H9 (cell line): ENCODE results near the gene TFAP2D. TPM values are rescaled to one million over a fixed set of nuclear protein-coding genes. Genes with fewer than 3 reads are reported as not detected.

Experiments used
- DNase-seq: peaks from one replicate; pipeline ENCODE4 v3.0.0-alpha.2; 2017
- H2AFZ ChIP-seq: one replicate; pipeline ENCODE4 v1.6.1; 2013; ENCODE audit warnings: mild to moderate bottlenecking, low read length, control low read depth, moderate library complexity
- H2AK5ac ChIP-seq: 2 replicates; pipeline ENCODE4 v1.6.1; 2013; ENCODE audit warnings: low read length, control low read depth, mixed read lengths; ENCODE audit not compliant: insufficient read length
- H2BK120ac ChIP-seq: one replicate; pipeline ENCODE4 v1.6.1; 2013; ENCODE audit warnings: low read depth, mild to moderate bottlenecking, low read length, control low read depth, inconsistent platforms; ENCODE audit not compliant: poor library complexity, severe bottlenecking
- H2BK12ac ChIP-seq: 2 replicates; pipeline ENCODE4 v1.6.1; 2013; ENCODE audit warnings: low read length, control low read depth, mixed read lengths, low read depth; ENCODE audit not compliant: insufficient read length
- H2BK15ac ChIP-seq: 2 replicates; pipeline ENCODE4 v1.6.1; 2013; ENCODE audit warnings: low read depth, low read length, control low read depth
- H2BK20ac ChIP-seq: one replicate; pipeline ENCODE4 v1.6.1; 2013; ENCODE audit warnings: low read depth, mild to moderate bottlenecking, low read length, control low read depth, inconsistent platforms; ENCODE audit not compliant: poor library complexity, severe bottlenecking
- H2BK5ac ChIP-seq: 2 replicates; pipeline ENCODE4 v1.6.1; 2013; ENCODE audit warnings: low read length, control low read depth, mixed read lengths; ENCODE audit not compliant: insufficient read length
- H3K14ac ChIP-seq: 2 replicates; pipeline ENCODE4 v1.6.1; 2013; ENCODE audit warnings: low read length, control low read depth; ENCODE audit not compliant: insufficient read depth
- H3K18ac ChIP-seq: 2 replicates; pipeline ENCODE4 v1.6.1; 2013; ENCODE audit warnings: low read depth, mild to moderate bottlenecking, mixed read lengths, low read length, control low read depth; ENCODE audit not compliant: insufficient read length
- H3K23ac ChIP-seq: 2 replicates; pipeline ENCODE4 v1.6.1; 2013; ENCODE audit warnings: low read length, control low read depth, mixed read lengths, low read depth; ENCODE audit not compliant: insufficient read length
- H3K23me2 ChIP-seq: 2 replicates; pipeline ENCODE4 v1.6.1; 2013; ENCODE audit warnings: low read depth, mild to moderate bottlenecking, mixed read lengths, low read length, control low read depth; ENCODE audit not compliant: insufficient read length, poor library complexity, severe bottlenecking
- H3K27ac ChIP-seq: 2 replicates; pipeline ENCODE4 v1.5.1; 2013; ENCODE audit warnings: low read length, control low read depth, mixed read lengths, low read depth; ENCODE audit not compliant: insufficient read length
- H3K27me3 ChIP-seq: 2 replicates; pipeline ENCODE4 v1.6.1; 2013; ENCODE audit warnings: low read length, control low read depth, inconsistent platforms; ENCODE audit not compliant: insufficient read depth
- H3K4ac ChIP-seq: 2 replicates; pipeline ENCODE4 v1.6.1; 2013; ENCODE audit warnings: low read depth, mild to moderate bottlenecking, control low read depth, inconsistent platforms, low read length, moderate library complexity
- H3K4me1 ChIP-seq: 2 replicates; pipeline ENCODE4 v1.6.1; 2013; ENCODE audit warnings: low read length, control low read depth, inconsistent platforms; ENCODE audit not compliant: insufficient read depth
- H3K4me2 ChIP-seq: 2 replicates; pipeline ENCODE4 v1.6.1; 2013; ENCODE audit warnings: low read length, control low read depth, mixed read lengths; ENCODE audit not compliant: insufficient read length, insufficient read depth
- H3K56ac ChIP-seq: 2 replicates; pipeline ENCODE4 v1.6.1; 2013; ENCODE audit warnings: low read depth, mild to moderate bottlenecking, mixed read lengths, low read length, control low read depth; ENCODE audit not compliant: insufficient read length
- H3K79me1 ChIP-seq: 2 replicates; pipeline ENCODE4 v1.6.1; 2013; ENCODE audit warnings: low read depth, mild to moderate bottlenecking, moderate library complexity, low read length, control low read depth, inconsistent platforms; ENCODE audit not compliant: insufficient read depth, poor library complexity, severe bottlenecking
- H3K79me2 ChIP-seq: 2 replicates; pipeline ENCODE4 v1.6.1; 2013; ENCODE audit warnings: low read length, control low read depth, inconsistent platforms; ENCODE audit not compliant: insufficient read depth
- H3K9ac ChIP-seq: 2 replicates; pipeline ENCODE4 v1.6.1; 2013; ENCODE audit warnings: low read length, control low read depth, mixed read lengths; ENCODE audit not compliant: insufficient read length; ENCODE audit errors: extremely low read depth
- H3K9me3 ChIP-seq: one replicate; pipeline ENCODE4 v1.6.1; 2013; ENCODE audit warnings: low read depth, low read length, inconsistent platforms; ENCODE audit not compliant: control insufficient read depth
- H3T11ph ChIP-seq: one replicate; pipeline ENCODE4 v1.6.1; 2013; ENCODE audit warnings: mild to moderate bottlenecking, low read length, control low read depth, inconsistent platforms
- H4K20me1 ChIP-seq: one replicate; pipeline ENCODE4 v1.6.1; 2013; ENCODE audit not compliant: control insufficient read depth, insufficient read length, insufficient read depth
- H4K5ac ChIP-seq: 2 replicates; pipeline ENCODE4 v1.6.1; 2013; ENCODE audit warnings: low read depth, mild to moderate bottlenecking, mixed read lengths, low read length, control low read depth; ENCODE audit not compliant: insufficient read length
- H4K8ac ChIP-seq: replicated peaks from 2 replicates; pipeline ENCODE4 v1.6.1; 2013; ENCODE audit warnings: low read length, control low read depth, mixed read lengths, low read depth; ENCODE audit not compliant: insufficient read length
- H4K91ac ChIP-seq: 2 replicates; pipeline ENCODE4 v1.6.1; 2013; ENCODE audit warnings: low read depth, mild to moderate bottlenecking, moderate library complexity, mixed read lengths, low read length, control low read depth; ENCODE audit not compliant: insufficient read length
- H3K27ac Mint-ChIP-seq, 3 experiments: 2 replicates in 2 of 3; 3 replicates in 1 of 3; pipeline ENCODE4 v1.8.0; 2020 to 2021; ENCODE audit warnings: mixed read lengths in 3 of 3, mild to moderate bottlenecking in 1 of 3, moderate library complexity in 1 of 3
- H3K27me3 Mint-ChIP-seq: 2 replicates; pipeline ENCODE4 v1.8.0; 2021; ENCODE audit warnings: low read depth, mild to moderate bottlenecking, moderate library complexity, mixed read lengths
- H3K36me3 Mint-ChIP-seq, 3 experiments: 2 replicates in 2 of 3; 3 replicates in 1 of 3; pipeline ENCODE4 v1.8.0; 2020 to 2021; ENCODE audit warnings: low read depth in 3 of 3, mixed read lengths in 3 of 3; ENCODE audit not compliant: insufficient read depth in 1 of 3
- H3K4me1 Mint-ChIP-seq, 2 experiments: 2 replicates each; pipeline ENCODE4 v1.8.0; 2020; ENCODE audit warnings: mixed read lengths in 2 of 2
- H3K4me3 Mint-ChIP-seq, 2 experiments: 2 replicates in 1 of 2; 3 replicates in 1 of 2; pipeline ENCODE4 v1.8.0; 2020 to 2021; ENCODE audit warnings: mild to moderate bottlenecking in 2 of 2, mixed read lengths in 2 of 2, moderate library complexity in 1 of 2
- H3K9me3 Mint-ChIP-seq, 2 experiments: 2 replicates in 1 of 2; 3 replicates in 1 of 2; pipeline ENCODE4 v1.8.0; 2020; ENCODE audit warnings: mild to moderate bottlenecking in 2 of 2, mixed read lengths in 2 of 2, moderate library complexity in 1 of 2
- total RNA-seq: library from RNA; stranded (reverse); gene quantifications from 2 replicates; pipeline ENCODE4 v1.2.1, GENCODE V29; 2021
- TF ChIP-seq, protein P1 (sequence below): fragments of 200-600 bp; sonication (generic); conservative IDR thresholded peaks from 3 replicates; pipeline ENCODE4 v1.8.0; 2021; ENCODE audit warnings: antibody characterized with exemption, mild to moderate bottlenecking

The TFAP2D gene
- total RNA-seq, 1 experiment from 2014 or later, result not detected

DNA sequence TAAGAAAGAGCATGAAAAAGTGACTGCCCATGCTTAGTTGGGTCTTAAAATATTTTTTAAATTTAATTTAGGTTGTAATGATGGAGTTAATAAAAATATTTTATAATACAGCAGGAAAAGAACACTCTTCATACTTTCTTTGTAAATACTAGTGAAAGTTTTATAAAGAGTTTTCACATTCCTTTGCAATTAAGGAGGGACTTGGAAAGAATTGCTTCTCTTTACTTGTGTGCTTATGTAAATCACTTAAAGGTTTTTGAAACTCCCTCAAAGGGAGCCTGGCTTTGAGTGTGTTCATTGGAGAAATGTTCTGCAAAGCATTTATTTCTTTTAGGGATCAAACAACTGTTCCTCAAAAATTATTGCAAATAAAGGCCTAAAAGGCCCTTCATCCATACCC is 93.7 kb downstream of the TFAP2D start:
- H3T11ph ChIP-seq, result no peak overlapping the region
- peaks cover 9 to 11% of the 10 kb centered on the region in 2 experiments for H3K9me3 Mint-ChIP-seq
- no peak overlapping the region for H2BK5ac ChIP-seq
- no peak overlapping the region for H3K27ac ChIP-seq
- no peak overlapping the region for H4K5ac ChIP-seq
- no peak overlapping the region for H2BK15ac ChIP-seq
- H2BK120ac ChIP-seq, result no peak overlapping the region
- TF ChIP-seq, protein P1, sequence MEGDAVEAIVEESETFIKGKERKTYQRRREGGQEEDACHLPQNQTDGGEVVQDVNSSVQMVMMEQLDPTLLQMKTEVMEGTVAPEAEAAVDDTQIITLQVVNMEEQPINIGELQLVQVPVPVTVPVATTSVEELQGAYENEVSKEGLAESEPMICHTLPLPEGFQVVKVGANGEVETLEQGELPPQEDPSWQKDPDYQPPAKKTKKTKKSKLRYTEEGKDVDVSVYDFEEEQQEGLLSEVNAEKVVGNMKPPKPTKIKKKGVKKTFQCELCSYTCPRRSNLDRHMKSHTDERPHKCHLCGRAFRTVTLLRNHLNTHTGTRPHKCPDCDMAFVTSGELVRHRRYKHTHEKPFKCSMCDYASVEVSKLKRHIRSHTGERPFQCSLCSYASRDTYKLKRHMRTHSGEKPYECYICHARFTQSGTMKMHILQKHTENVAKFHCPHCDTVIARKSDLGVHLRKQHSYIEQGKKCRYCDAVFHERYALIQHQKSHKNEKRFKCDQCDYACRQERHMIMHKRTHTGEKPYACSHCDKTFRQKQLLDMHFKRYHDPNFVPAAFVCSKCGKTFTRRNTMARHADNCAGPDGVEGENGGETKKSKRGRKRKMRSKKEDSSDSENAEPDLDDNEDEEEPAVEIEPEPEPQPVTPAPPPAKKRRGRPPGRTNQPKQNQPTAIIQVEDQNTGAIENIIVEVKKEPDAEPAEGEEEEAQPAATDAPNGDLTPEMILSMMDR, result no peak
- H2AFZ ChIP-seq, result no peak overlapping the region
- H3K9me3 ChIP-seq, result no peaks in the 10 kb centered on the region
- no peak overlapping the region for H3K4me2 ChIP-seq
- H3K4me1 ChIP-seq, result no peaks in the 10 kb centered on the region
- H4K91ac ChIP-seq, result no peak overlapping the region
- no peaks in the 10 kb centered on the region for H3K79me1 ChIP-seq
- H3K23me2 ChIP-seq, result no peaks in the 10 kb centered on the region
- H3K18ac ChIP-seq, result no peak overlapping the region
- no peak overlapping the region for H3K27ac Mint-ChIP-seq
- no peak overlapping the region for H2BK12ac ChIP-seq
- no peak overlapping the region for H3K23ac ChIP-seq
- H2AK5ac ChIP-seq, result no peak overlapping the region
- peaks cover 33% of the 10 kb centered on the region for H3K27me3 Mint-ChIP-seq
- no peak overlapping the region for H3K4me3 Mint-ChIP-seq
- no peak overlapping the region for H3K56ac ChIP-seq
- H2BK20ac ChIP-seq, result no peak overlapping the region
- H3K4ac ChIP-seq, result no peak overlapping the region
- H4K8ac ChIP-seq, result no peak overlapping the region
- H3K27me3 ChIP-seq, result no peaks in the 10 kb centered on the region
- H3K36me3 Mint-ChIP-seq, result peaks cover 0 to 14% (median 2%) of the 10 kb centered on the region in 3 experiments; a peak in 5 of 7 replicates
- no peaks in the 10 kb centered on the region for H3K79me2 ChIP-seq
- no peak overlapping the region for H3K14ac ChIP-seq
- H3K4me1 Mint-ChIP-seq, result no peaks in the 10 kb centered on the region
- DNase-seq, result no peak
- H4K20me1 ChIP-seq, result no peaks in the 10 kb centered on the region
- no peak overlapping the region for H3K9ac ChIP-seq
